ENCODE results near the gene MRPL52.

MRPL52 gene

GRCh38 chr14:22808388-22809209 is 21.1 kb upstream of the MRPL52 start:
- Histone ChIP-seq H3K4me3 (ENCODE audit: insufficient read depth, low read depth, low read length, poor library complexity, severe bottlenecking) (no peak overlapping the region), H3K4me1 (ENCODE audit: control insufficient read depth, insufficient read depth, low read length, poor library complexity, severe bottlenecking) (no peaks in the 10 kb centered on the region), H3K27ac (ENCODE audit: insufficient read depth, low read length, poor library complexity, severe bottlenecking) (no peak overlapping the region)

DNA sequence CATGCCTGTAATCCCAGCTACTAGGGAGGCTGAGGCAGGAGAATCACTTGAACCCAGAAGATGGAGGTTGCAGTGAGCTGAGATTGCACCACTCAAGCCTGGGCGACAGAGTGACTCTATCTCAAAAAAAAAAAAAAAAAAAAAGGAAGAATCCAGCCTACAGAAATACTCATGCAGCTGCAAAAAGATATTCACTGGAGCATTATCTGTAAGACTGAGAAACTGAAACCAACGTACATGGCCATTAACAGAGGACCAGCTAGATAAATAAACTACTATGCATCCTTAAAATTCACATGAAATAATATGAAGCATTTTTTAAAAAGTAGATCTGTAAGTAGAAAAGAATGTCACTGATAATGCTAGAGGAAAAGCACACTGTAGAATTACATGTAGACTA is 18.0 kb upstream of the MRPL52 start:
- Histone ChIP-seq H3K27me3 (replicated peaks; ENCODE audit: control insufficient read depth, insufficient read depth, low read length, poor library complexity, severe bottlenecking) (no peaks in the 10 kb centered on the region), H3K4me1 (ENCODE audit: control insufficient read depth, insufficient read depth, low read length, poor library complexity, severe bottlenecking) (no peaks in the 10 kb centered on the region), H3K27ac (ENCODE audit: insufficient read depth, low read length, poor library complexity, severe bottlenecking) (no peak overlapping the region), H3K9me3 (ENCODE audit: control insufficient read depth, low read length) (no peaks in the 10 kb centered on the region), H3K4me3 (ENCODE audit: insufficient read depth, low read depth, low read length, poor library complexity, severe bottlenecking) (no peak overlapping the region), H3K36me3 (ENCODE audit: control insufficient read depth, insufficient read depth, low read length) (no peaks in the 10 kb centered on the region)
- DNase-seq, result no peak

More at GRCh38 chr14:22808388-22809209, 21.1 kb upstream of the MRPL52 start:
- no peaks in the 10 kb centered on the region for H3K27me3 ChIP-seq (replicated peaks; ENCODE audit: control insufficient read depth, insufficient read depth, low read length, poor library complexity, severe bottlenecking)
- no peaks in the 10 kb centered on the region for H3K9me3 ChIP-seq (ENCODE audit: control insufficient read depth, low read length)
- DNase-seq, result no peak
- no peaks in the 10 kb centered on the region for H3K36me3 ChIP-seq (ENCODE audit: control insufficient read depth, insufficient read depth, low read length)

DNA sequence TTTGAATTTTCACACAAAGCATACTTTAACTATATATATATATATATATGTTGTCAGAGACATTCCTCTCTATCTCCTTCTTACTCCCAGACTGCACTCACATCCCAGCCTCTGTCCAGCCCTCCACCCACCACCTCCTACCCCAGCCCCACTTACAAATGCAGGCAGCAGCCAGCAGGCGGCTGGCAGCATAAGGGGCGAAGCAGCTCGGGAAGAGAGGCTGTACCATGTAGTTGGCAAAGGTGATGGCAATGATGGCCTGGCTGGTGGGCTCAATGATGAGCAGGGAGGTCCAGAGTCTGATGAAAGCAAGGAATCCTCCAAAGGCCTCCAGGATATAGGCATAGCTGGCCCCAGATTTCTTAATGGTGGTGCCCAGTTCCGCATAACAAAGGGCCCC is 16.9 kb upstream of the MRPL52 start:
- no peaks in the 10 kb centered on the region for H3K9me3 ChIP-seq (ENCODE audit: control insufficient read depth, low read length)
- H3K27ac ChIP-seq (ENCODE audit: insufficient read depth, low read length, poor library complexity, severe bottlenecking), result no peak overlapping the region
- no peaks in the 10 kb centered on the region for H3K4me1 ChIP-seq (ENCODE audit: control insufficient read depth, insufficient read depth, low read length, poor library complexity, severe bottlenecking)
- H3K36me3 ChIP-seq (ENCODE audit: control insufficient read depth, insufficient read depth, low read length), result no peaks in the 10 kb centered on the region
- DNase-seq, result no peak
- H3K27me3 ChIP-seq (replicated peaks; ENCODE audit: control insufficient read depth, insufficient read depth, low read length, poor library complexity, severe bottlenecking), result no peaks in the 10 kb centered on the region
- H3K4me3 ChIP-seq (ENCODE audit: insufficient read depth, low read depth, low read length, poor library complexity, severe bottlenecking), result no peak overlapping the region

DNA sequence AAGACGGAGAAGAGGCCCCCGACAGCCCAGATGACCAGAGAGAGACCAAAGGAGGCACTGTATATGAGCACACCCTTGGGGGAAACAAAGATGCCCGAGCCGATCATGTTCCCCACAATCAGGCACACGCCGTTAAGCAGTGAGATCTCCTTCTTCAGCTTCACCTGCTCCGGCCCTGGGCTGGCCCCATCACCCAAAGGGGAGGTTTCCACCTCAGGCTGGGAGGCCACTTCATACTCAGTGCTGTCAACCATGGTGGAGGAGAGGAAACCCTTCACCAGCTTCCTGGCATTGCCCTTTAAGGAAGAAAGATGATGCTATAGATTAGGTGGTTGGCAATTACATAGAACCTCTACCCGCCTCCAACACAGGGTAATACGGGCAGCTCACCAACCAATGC is 16.5 kb upstream of the MRPL52 start:
- H3K27ac ChIP-seq (ENCODE audit: insufficient read depth, low read length, poor library complexity, severe bottlenecking), result no peak overlapping the region
- DNase-seq, result no peak
- no peaks in the 10 kb centered on the region for H3K9me3 ChIP-seq (ENCODE audit: control insufficient read depth, low read length)
- no peaks in the 10 kb centered on the region for H3K36me3 ChIP-seq (ENCODE audit: control insufficient read depth, insufficient read depth, low read length)
- no peak overlapping the region for H3K4me3 ChIP-seq (ENCODE audit: insufficient read depth, low read depth, low read length, poor library complexity, severe bottlenecking)
- H3K27me3 ChIP-seq (replicated peaks; ENCODE audit: control insufficient read depth, insufficient read depth, low read length, poor library complexity, severe bottlenecking), result no peaks in the 10 kb centered on the region
- no peaks in the 10 kb centered on the region for H3K4me1 ChIP-seq (ENCODE audit: control insufficient read depth, insufficient read depth, low read length, poor library complexity, severe bottlenecking)

DNA sequence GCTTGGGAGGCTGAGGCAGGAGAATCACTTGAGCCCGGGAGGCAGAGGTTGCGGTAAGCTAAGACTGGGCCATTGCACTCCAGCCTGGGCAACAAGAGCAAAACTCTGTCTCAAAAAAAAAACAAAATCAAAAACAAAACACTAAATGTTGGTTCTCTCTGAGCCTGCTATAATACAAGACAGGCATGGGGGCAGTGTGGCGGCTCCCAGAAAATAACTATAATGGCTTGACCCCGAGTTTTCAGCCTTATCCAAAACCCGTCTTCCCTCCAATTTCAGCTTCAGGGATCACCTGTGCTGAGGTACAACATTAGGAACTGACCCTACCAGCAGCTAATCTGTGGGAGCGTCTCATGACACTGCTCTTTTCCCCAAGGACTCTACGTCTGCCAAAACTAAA is 15.3 kb upstream of the MRPL52 start:
- H3K27ac ChIP-seq (ENCODE audit: insufficient read depth, low read length, poor library complexity, severe bottlenecking), result no peak overlapping the region
- no peaks in the 10 kb centered on the region for H3K27me3 ChIP-seq (replicated peaks; ENCODE audit: control insufficient read depth, insufficient read depth, low read length, poor library complexity, severe bottlenecking)
- H3K4me3 ChIP-seq (ENCODE audit: insufficient read depth, low read depth, low read length, poor library complexity, severe bottlenecking), result no peak overlapping the region
- no peaks in the 10 kb centered on the region for H3K4me1 ChIP-seq (ENCODE audit: control insufficient read depth, insufficient read depth, low read length, poor library complexity, severe bottlenecking)
- no peak for DNase-seq
- H3K36me3 ChIP-seq (ENCODE audit: control insufficient read depth, insufficient read depth, low read length), result no peaks in the 10 kb centered on the region
- no peaks in the 10 kb centered on the region for H3K9me3 ChIP-seq (ENCODE audit: control insufficient read depth, low read length)

GRCh38 chr14:22814941-22815713 is 14.6 kb upstream of the MRPL52 start, which contains the start of gene SLC7A7:
SLC7A7 (minus strand) TSS chr14:22815435; CDS start chr14:22813398, 2,037 bp downstream.
- Histone ChIP-seq H3K27ac (ENCODE audit: insufficient read depth, low read length, poor library complexity, severe bottlenecking) (no peak within 1 kb of the TSS), H3K4me1 (ENCODE audit: control insufficient read depth, insufficient read depth, low read length, poor library complexity, severe bottlenecking) (no peaks in the 10 kb centered on the region), H3K4me3 (ENCODE audit: insufficient read depth, low read depth, low read length, poor library complexity, severe bottlenecking) (no peak within 1 kb of the TSS), H3K36me3 (ENCODE audit: control insufficient read depth, insufficient read depth, low read length) (no peaks in the 10 kb centered on the region), H3K27me3 (replicated peaks; ENCODE audit: control insufficient read depth, insufficient read depth, low read length, poor library complexity, severe bottlenecking) (no peaks in the 10 kb centered on the region), H3K9me3 (ENCODE audit: control insufficient read depth, low read length) (no peaks in the 10 kb centered on the region)
- DNase-seq, result no peak

DNA sequence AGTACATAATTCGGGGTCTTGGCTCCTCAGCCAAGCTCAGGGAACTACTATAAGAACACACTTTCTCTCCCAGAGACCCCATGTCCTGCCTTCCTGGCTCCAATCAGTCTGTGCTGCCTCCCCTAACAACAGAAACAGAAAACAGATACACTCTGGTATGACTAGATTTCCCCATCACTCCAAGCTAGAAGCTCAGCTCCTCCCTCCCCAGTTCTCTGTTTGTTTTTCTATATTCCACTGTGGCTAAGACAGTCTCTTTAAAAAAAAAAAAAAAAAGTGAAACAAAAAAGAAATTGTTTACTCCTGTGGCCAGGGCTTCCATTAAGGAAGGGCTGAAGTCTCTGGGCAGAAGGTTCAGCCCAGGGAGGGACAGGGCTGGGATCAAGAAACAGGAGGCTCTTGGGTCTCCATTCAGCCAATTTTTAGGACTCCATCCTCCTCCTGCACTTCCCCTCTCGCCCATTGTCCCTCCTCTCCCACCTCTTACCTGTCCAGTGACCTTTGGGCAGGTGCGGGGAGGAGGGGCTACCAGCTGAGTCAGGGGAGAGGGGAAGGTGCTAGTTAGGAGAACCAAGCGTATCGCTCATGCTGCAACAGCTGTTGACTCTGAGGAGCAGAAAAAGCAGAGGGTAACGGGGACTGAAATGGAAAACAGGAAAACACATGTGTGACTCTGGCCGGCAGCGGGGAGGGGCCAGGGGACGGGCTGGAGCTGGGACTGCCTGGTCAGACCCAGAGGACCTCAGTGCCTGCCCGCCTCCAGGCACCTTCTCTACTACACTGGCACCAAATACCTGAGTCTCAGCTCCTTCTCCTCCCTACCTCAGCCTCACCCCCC is 10.3 kb upstream of the MRPL52 start:
- Histone ChIP-seq H3K27me3 (replicated peaks; ENCODE audit: control insufficient read depth, insufficient read depth, low read length, poor library complexity, severe bottlenecking) (no peaks in the 10 kb centered on the region), H3K36me3 (ENCODE audit: control insufficient read depth, insufficient read depth, low read length) (no peaks in the 10 kb centered on the region), H3K4me3 (ENCODE audit: insufficient read depth, low read depth, low read length, poor library complexity, severe bottlenecking) (no peak overlapping the region), H3K27ac (ENCODE audit: insufficient read depth, low read length, poor library complexity, severe bottlenecking) (no peak overlapping the region), H3K9me3 (ENCODE audit: control insufficient read depth, low read length) (no peaks in the 10 kb centered on the region), H3K4me1 (ENCODE audit: control insufficient read depth, insufficient read depth, low read length, poor library complexity, severe bottlenecking) (peaks cover 5% of the 10 kb centered on the region)
- no peak for DNase-seq

GRCh38 chr14:22820731-22821130 is 9.0 kb upstream of the MRPL52 start:
- H3K36me3 ChIP-seq (ENCODE audit: control insufficient read depth, insufficient read depth, low read length), result no peaks in the 10 kb centered on the region
- peaks cover 5% of the 10 kb centered on the region for H3K4me1 ChIP-seq (ENCODE audit: control insufficient read depth, insufficient read depth, low read length, poor library complexity, severe bottlenecking)
- H3K9me3 ChIP-seq (ENCODE audit: control insufficient read depth, low read length), result no peaks in the 10 kb centered on the region
- H3K27ac ChIP-seq (ENCODE audit: insufficient read depth, low read length, poor library complexity, severe bottlenecking), result no peak overlapping the region
- H3K27me3 ChIP-seq (replicated peaks; ENCODE audit: control insufficient read depth, insufficient read depth, low read length, poor library complexity, severe bottlenecking), result no peaks in the 10 kb centered on the region
- H3K4me3 ChIP-seq (ENCODE audit: insufficient read depth, low read depth, low read length, poor library complexity, severe bottlenecking), result no peak overlapping the region
- no peak for DNase-seq

DNA sequence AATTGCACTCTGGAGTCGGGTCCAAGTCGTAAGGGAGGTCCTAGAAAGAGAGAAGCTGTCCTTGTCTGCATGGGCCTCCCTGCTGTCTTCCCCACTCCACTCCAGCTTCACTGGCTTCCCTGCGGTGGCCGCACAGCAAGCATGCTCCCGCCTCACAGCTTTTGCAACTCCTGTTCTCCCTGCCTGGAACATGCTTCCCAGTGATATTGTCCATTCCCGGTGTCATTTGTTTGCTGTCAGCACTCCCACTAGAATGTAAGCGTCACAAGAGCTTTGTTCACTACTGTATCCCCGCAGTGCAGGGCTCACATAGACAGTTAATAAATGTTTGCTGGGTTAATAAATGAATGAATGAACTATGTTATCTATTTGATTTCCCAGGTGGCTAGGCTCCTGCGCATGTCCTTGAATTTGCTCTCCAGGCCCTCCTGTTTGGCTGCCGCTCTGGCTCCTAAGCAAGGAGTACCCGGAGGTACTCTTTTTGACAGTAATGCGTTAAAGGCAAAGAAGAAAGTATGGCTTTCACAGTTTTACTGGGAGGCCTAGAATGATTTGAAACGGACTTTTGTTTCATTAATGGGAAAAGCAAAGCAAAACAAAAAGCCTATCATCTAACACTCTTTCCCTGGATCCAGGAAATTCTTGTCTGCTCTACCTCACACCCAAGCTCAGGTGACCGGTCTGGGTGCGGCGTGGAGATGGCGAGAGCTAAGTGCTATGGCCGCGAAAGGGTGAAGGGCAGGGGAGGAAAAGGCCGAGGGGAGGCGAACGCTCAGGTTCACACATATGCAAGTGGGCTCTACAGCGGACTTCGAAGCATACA is 8.3 kb upstream of the MRPL52 start:
- DNase-seq, result no peak
- no peaks in the 10 kb centered on the region for H3K9me3 ChIP-seq (ENCODE audit: control insufficient read depth, low read length)
- H3K27me3 ChIP-seq (replicated peaks; ENCODE audit: control insufficient read depth, insufficient read depth, low read length, poor library complexity, severe bottlenecking), result no peaks in the 10 kb centered on the region
- H3K27ac ChIP-seq (ENCODE audit: insufficient read depth, low read length, poor library complexity, severe bottlenecking), result no peak overlapping the region
- no peaks in the 10 kb centered on the region for H3K36me3 ChIP-seq (ENCODE audit: control insufficient read depth, insufficient read depth, low read length)
- H3K4me3 ChIP-seq (ENCODE audit: insufficient read depth, low read depth, low read length, poor library complexity, severe bottlenecking), result no peak overlapping the region
- peaks cover 5% of the 10 kb centered on the region for H3K4me1 ChIP-seq (ENCODE audit: control insufficient read depth, insufficient read depth, low read length, poor library complexity, severe bottlenecking)
